DND-41 (cell line): ENCODE data around the gene TRMT13.

Experiments
- ATAC-seq: fragments of 200-7000 bp; cut with Tn5 transposase; 3 replicates; pipeline ENCODE4 v1.9.1; 2021; ENCODE audit warnings: low read depth; ENCODE audit not compliant: insufficient read depth
- DNase-seq: peaks from one replicate; pipeline ENCODE4 v3.0.0-alpha.2; 2020
- H2AFZ ChIP-seq: 2 replicates; pipeline ENCODE4 v1.6.0; 2012; ENCODE audit warnings: low read depth, low read length
- H3K27ac ChIP-seq: 2 replicates; pipeline ENCODE4 v1.5.1; 2012; ENCODE audit warnings: low read length, inconsistent platforms
- H3K27me3 ChIP-seq: fragments of 200-600 bp; sonication (generic); 2 replicates; pipeline ENCODE4 v1.6.0; 2012; ENCODE audit warnings: low read length, mild to moderate bottlenecking, inconsistent platforms; ENCODE audit not compliant: insufficient read depth, poor library complexity
- H3K36me3 ChIP-seq: 2 replicates; pipeline ENCODE4 v1.5.1; 2012; ENCODE audit warnings: low read length, inconsistent platforms; ENCODE audit not compliant: insufficient read depth
- H3K4me1 ChIP-seq: 2 replicates; pipeline ENCODE4 v1.5.1; 2012; ENCODE audit warnings: mild to moderate bottlenecking, low read length; ENCODE audit not compliant: insufficient read depth
- H3K4me2 ChIP-seq: 2 replicates; pipeline ENCODE4 v1.6.0; 2012; ENCODE audit warnings: mild to moderate bottlenecking, moderate library complexity, low read length, inconsistent platforms; ENCODE audit not compliant: insufficient read depth
- H3K4me3 ChIP-seq, 2 experiments: fragments of 200-600 bp in 1 of 2; shearing (Covaris generic) in 1 of 2; 2 replicates each; pipeline ENCODE4 v1.5.1; 2012 to 2016; ENCODE audit warnings: inconsistent platforms in 2 of 2, low read length in 2 of 2, mild to moderate bottlenecking in 2 of 2, low read depth in 1 of 2, moderate library complexity in 1 of 2
- H3K79me2 ChIP-seq: 2 replicates; pipeline ENCODE4 v1.6.0; 2012; ENCODE audit warnings: low read length, inconsistent platforms; ENCODE audit not compliant: insufficient read depth
- H3K9ac ChIP-seq: 2 replicates; pipeline ENCODE4 v1.6.0; 2012; ENCODE audit warnings: low read depth, mild to moderate bottlenecking, inconsistent platforms, low read length, moderate library complexity
- H3K9me3 ChIP-seq: 2 replicates; pipeline ENCODE4 v1.5.1; 2012; ENCODE audit warnings: low read length, moderate library complexity, mild to moderate bottlenecking, inconsistent platforms; ENCODE audit not compliant: insufficient read depth, severe bottlenecking
- H4K20me1 ChIP-seq: 2 replicates; pipeline ENCODE4 v1.6.0; 2012; ENCODE audit warnings: low read length; ENCODE audit not compliant: insufficient read depth
- EZH2 ChIP-seq: IDR thresholded peaks from 3 replicates; pipeline ENCODE4 v1.6.1; 2012; ENCODE audit warnings: borderline replicate concordance, low read depth, mild to moderate bottlenecking, moderate library complexity, low read length, inconsistent platforms; ENCODE audit not compliant: severe bottlenecking
- TF ChIP-seq, protein P1 (sequence below): IDR thresholded peaks from 2 replicates; pipeline ENCODE4 v1.5.1; 2012; ENCODE audit warnings: borderline replicate concordance, low read length, moderate library complexity, mild to moderate bottlenecking; ENCODE audit not compliant: poor library complexity, severe bottlenecking; ENCODE audit errors: extremely low read depth

Gene TRMT13

DNA sequence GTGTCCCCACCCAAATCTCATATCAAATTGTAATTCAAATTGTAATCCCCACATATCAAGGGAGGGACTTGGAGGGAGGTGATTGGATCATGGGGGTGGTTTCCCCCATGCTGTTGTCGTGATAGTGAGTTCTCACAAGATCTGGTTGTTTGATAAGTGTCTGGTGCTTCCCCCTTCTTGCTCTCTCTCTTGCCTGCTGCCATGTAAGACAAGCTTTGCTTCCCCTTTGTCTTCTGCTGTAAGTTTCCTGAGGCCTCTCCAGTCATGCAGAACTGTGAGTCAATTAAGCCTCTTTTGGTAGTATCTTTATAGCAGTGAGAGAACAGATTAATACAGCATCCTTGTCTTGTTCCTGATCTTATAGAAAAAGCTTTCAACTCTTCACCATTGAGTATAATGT is 51.6 kb downstream of the TRMT13 start:
- Histone ChIP-seq H3K9me3 (no peaks in the 10 kb centered on the region), H3K4me1 (no peaks in the 10 kb centered on the region), H3K36me3 (no peaks in the 10 kb centered on the region), H3K4me2 (no peak overlapping the region), H3K27me3 (no peaks in the 10 kb centered on the region), H4K20me1 (no peaks in the 10 kb centered on the region), H2AFZ (no peak overlapping the region), H3K27ac (no peak overlapping the region), H3K79me2 (no peaks in the 10 kb centered on the region), H3K9ac (no peak overlapping the region), H3K4me3 (no peak overlapping the region)
- ATAC-seq (no peak), DNase-seq (no peak)
- no peak for TF ChIP-seq EZH2
- TF ChIP-seq, protein P1, sequence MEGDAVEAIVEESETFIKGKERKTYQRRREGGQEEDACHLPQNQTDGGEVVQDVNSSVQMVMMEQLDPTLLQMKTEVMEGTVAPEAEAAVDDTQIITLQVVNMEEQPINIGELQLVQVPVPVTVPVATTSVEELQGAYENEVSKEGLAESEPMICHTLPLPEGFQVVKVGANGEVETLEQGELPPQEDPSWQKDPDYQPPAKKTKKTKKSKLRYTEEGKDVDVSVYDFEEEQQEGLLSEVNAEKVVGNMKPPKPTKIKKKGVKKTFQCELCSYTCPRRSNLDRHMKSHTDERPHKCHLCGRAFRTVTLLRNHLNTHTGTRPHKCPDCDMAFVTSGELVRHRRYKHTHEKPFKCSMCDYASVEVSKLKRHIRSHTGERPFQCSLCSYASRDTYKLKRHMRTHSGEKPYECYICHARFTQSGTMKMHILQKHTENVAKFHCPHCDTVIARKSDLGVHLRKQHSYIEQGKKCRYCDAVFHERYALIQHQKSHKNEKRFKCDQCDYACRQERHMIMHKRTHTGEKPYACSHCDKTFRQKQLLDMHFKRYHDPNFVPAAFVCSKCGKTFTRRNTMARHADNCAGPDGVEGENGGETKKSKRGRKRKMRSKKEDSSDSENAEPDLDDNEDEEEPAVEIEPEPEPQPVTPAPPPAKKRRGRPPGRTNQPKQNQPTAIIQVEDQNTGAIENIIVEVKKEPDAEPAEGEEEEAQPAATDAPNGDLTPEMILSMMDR = no peak

DNA sequence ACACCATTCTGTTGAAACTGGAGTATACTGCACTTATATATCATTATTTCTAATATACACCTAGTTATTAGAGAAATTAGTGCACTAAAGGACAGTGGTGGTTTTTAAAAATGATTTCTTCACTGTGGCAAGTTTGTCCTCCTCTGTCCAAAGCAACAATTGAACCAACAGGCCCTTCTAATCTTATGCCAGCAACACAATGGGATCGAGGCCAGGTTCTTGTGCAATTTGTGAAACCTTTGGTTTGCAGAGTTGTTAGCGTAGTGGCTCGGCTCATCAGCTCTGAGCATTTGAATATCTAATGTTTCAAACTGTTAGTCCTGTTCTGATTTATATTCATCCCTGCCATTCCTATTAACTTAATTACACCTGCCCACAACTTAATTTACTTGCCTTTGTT is 54.9 kb downstream of the TRMT13 start:
- no peaks in the 10 kb centered on the region for H3K27me3 ChIP-seq
- H2AFZ ChIP-seq = no peak overlapping the region
- no peaks in the 10 kb centered on the region for H3K79me2 ChIP-seq
- H3K9me3 ChIP-seq = no peaks in the 10 kb centered on the region
- no peak for DNase-seq
- H3K27ac ChIP-seq = no peak overlapping the region
- no peaks in the 10 kb centered on the region for H3K4me1 ChIP-seq
- no peaks in the 10 kb centered on the region for H4K20me1 ChIP-seq
- TF ChIP-seq EZH2 = no peak
- TF ChIP-seq, protein P1 = no peak
- no peak overlapping the region for H3K9ac ChIP-seq
- no peak overlapping the region for H3K4me2 ChIP-seq
- no peak for ATAC-seq
- H3K36me3 ChIP-seq = no peaks in the 10 kb centered on the region
- H3K4me3 ChIP-seq = no peak overlapping the region

DNA sequence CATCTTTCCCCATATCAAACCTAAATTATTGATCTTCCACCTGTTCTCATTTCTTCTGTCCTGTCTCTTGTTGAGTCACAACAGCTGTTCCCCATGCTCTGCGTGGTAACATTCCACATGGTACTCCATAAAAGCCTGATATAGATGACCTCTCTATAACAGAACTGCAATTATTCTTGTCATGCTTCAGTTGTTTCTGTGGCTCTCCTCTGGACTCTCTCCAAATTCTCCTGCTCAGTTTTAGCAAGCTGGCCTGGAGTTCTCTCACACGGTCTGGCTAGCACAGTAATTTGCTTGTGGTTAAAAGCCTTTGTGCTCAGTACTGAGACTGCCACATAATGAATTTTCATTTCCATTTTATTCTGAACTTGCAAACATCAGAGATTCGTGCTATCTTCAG is 55.7 kb downstream of the TRMT13 start:
- DNase-seq = no peak
- Histone ChIP-seq H3K27ac (no peak overlapping the region), H3K4me2 (no peak overlapping the region)

More for the DNA sequence above, 55.7 kb downstream of the TRMT13 start:
- Histone ChIP-seq H3K4me1 (no peaks in the 10 kb centered on the region), H3K4me3 (no peak overlapping the region), H4K20me1 (no peaks in the 10 kb centered on the region), H3K36me3 (peaks cover 6% of the 10 kb centered on the region; the same call in 1 of the 2 replicates), H3K9me3 (no peaks in the 10 kb centered on the region), H3K9ac (no peak overlapping the region), H2AFZ (no peak overlapping the region), H3K79me2 (no peaks in the 10 kb centered on the region), H3K27me3 (no peaks in the 10 kb centered on the region)
- TF ChIP-seq, protein P1 = no peak
- no peak for TF ChIP-seq EZH2
- ATAC-seq = no peak
